Amniotic stem cell (primary cell): Measurements from ENCODE around the gene XK.

ENCODE experiments used
- DNase-seq: peaks from one replicate; lab custom pipeline; 2025; lab: John Stamatoyannopoulos, UW

The XK gene

DNA sequence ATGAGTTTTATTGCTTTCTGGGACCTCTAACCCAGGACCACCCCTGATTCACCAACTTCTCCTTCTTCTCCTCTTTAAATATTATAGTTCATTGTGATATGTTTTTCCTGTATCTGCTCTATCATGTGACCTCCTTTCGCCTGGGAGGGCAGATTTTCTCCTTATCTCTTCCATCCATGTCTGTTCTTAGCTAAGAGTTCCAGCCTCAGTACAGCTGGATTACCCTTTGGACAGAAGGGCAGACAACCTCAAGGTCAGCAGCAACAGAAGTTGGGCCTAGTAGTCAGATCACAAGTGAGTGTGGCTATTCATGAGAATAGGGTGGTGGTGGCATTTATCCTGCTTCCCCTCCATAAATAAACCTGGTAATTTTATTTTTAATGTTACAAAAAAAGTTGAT, 5.7 kb upstream of the XK start:
- DNase-seq: no peak

DNA sequence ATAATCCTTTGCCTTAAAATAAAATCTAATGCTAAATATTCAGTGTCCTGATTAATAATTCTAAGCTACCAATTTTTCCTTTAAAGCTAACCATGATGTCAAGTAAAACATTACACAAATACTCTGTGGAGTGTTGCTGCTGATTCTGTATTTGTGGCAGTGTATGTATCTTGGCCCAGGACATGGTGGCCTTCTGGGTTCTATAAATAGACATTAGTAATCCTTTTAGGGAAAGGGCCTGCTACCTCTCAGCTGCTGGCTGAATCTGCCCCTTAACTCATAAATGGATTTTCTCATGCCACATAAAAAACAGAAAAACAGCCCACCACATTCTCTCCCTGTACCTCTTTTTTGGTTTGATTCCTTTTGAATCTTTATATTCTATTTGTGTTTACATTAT, 1.2 kb upstream of the XK start:
- no peak for DNase-seq

DNA sequence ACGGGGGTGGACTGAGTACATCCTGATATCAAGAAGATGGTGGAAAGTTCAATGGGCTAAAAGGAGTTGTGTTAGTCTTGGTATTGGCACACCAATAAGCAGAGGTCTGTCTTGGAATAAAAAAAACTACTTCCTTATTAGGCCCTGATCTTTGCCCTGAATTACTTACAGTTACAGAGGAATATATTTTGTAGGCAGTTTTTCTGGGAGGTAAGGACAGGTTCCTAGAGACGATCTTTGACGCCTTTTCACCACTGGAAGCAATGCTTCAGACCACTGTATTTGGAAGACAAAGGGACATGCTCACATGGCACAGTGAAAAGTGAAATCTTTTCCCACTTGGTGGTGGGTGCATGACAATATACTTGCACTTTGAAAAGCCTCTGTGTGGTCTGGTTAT, 618 bp upstream of the XK start:
- DNase-seq: no peak

DNA sequence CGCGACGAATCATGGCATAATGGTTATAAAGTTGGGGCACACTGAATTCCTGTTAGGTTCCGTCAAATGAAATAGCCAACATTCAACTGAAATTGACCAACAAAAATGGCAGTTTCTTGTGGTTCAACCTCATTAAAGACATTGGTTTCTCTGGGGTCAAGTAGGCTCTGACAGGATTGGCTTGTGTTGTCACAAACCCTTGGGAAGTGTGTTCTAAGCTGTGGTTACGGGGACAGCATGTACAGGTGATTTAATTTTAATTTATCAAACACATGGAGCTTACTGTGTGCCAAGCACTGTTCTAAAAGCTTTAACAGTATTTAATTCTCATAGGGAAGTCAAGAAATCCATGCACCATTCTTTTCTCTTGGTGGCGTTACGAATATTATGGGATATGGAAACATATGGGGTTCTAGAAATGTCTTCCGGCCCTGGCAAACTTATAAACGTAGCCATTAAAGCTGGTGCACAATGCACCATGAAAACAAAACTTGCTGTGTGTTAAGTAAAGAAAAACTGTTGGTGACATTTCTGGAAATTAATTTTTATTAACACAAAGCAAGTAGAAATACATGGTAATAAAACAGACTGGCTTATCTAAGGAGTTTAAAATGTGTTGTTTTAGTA, 891 bp downstream of the XK start:
- no peak for DNase-seq

DNA sequence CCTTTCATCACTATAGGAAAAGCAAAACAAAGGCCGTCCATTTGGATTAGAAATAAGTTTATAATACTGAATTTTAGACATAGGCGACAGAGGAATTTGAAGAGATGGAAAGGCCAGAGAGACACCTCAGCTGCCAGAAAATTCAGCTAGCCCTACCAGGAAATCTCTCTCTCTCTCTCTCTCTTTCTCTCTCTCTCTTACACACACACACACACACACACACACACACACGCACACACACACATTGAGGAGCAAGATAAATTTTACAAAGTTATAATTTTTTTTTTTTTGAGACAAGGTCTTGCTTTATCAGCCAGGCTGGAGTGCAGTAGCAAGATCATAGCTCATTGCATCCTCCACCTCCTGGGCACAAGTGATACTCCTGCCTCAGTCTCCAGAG, 1.4 kb downstream of the XK start:
- no peak for DNase-seq

DNA sequence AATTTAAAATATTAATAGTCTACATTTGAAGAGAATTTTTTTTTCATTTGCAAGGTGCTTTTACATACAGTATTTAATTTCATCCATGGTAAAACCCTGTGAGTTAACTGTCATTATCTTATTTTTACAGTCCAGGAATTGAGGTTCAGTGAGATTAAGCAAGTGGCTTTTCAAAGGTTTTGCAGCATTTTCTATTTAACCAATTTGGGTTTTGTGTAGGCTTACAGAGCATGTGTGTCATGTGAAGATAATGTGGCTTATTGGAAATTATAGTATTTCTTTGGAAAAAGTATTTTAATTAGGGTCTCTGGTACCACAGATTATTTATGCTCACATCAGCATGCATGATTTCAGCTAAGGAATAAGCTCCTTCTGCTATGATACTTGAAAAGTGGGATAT, 4.5 kb downstream of the XK start:
- no peak for DNase-seq

DNA sequence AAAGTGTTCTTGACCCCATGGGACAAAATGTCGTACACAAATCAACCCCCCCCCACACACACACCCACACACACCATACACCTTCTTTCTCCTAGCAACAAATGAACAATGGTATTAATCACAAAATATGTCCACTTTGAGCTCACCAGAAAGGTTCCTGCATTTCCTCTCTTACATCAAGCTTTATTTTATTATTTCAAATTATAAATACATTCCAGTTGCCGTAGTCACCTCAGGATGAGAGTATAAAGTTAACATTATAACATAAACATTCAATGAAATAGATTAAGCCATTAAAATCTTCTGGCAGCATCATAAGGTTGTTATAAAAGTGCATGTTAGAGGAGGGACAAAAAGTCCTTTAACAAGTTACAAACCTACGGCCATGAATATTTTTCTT, 7.3 kb downstream of the XK start:
- DNase-seq: no peak

DNA sequence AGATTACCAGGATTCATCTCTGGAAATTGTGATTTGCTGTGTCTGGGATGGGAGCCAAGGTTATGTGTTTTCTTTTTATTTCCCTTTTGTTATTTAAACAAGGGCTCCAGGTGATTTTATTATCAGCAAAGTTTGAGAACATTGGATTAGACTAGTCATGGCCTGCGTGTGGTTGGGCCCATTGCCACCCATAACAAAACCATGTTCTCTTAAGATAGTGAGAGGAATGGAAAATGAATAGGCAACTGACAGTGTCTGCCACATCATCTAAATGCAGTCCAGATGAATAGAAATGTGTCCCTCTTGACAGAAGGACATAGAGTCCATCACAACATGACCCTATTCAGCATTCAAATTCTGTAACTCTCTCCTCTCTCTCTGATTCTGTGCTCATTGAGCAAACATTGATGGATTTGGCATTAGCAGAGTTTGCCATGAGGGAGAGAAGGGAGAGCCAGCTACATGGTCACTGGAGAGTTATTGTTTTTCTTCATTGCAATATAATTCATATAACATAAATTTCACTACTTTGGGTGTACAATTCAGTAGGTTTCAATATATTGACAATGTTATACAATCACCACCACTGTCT, 11.7 kb downstream of the XK start:
- no peak for DNase-seq

DNA sequence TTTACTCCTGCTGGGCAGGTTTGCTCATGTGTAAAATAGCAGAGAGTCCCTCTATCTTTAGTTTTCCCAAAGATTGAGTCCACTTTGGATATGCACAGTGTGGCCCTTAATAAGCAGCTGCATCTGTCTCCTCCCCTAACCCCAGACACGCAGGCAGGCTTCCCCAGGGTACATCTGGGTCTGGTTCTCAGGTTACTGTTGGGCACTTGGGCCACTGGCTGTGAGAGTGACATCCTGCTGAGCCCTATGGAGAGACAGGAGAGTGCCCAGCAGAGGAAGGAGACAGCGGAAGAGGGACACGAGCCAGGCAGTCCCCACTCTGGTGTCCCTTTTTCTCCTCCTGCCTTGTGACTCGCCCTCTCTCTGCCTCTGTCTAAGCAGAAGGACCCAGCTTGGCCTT, 16.0 kb downstream of the XK start:
- DNase-seq: no peak

DNA sequence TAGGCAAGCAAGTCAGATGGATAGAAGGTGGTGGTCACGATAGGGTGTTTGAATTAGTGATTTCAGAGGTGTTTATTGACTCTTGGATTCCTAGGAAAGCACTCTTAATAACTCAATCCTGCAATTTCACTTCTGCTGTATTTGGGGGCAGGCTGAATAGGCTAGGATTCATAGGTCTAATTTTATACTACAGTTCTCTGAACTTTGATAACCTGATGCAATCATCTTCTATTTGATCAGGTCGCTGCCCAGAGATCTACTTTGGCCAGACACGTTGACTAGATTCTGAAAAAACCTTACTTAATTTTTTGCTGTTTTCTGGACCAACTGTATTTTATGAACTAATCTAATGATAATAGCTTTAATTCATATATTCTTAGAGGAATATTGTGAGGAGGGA, 26.4 kb downstream of the XK start:
- no peak for DNase-seq

DNA sequence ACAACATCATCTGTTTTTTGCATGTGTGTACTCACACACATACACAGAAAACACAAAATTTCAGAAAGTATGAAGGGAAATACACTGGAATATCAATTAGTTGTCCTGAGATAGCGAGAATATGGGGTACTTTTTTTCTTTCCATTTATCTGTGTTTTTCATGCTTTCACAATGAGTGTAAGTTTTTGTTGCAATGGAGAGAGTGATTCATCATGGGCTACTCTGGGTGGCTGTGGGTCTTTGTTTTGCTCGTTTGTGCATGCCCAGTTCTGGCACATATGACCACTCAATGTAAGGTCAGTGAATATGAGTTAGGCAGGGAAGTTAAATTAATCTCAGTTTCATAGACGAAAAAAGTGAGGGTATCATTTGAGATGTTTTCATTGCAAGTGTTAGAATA, 26.9 kb downstream of the XK start:
- DNase-seq: no peak

DNA sequence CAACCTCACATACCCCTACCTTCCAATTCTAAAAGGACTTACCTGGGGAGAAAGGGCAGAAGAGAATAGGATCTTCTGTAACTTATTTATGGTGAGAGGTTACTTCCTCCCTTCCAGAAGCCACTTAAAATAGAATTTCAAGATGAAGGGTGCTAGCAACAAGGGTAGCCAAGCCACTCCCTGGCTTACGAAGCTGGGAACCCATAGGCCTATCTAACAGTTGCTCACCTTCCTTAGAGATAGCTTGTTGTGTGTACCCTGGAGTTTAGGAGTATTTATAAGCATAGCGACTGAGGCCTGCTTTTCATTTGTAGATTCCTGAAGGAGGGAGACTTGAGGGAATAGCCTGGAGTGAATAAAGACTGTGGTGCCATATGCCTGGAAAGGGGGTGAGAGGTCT, 28.9 kb downstream of the XK start:
- no peak for DNase-seq

DNA sequence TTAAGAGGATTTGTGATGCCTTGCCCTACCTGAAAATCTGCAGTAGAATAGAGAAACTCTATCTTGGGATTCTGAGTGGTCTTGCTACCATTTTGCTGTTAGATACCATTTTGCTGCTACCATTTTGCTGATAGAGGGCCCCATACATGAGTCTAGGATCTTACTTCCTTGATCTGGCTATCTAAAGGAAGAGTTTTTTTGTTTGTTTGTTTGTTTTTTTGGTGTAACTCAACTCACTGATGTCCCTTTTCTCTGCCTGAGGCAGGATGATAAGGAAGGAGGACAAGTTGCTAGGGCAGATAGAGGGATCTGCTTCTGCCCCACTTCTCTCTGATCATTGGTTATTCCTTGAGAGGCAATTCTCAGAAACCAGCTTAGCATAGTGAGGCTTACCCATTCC, 31.0 kb downstream of the XK start:
- no peak for DNase-seq

DNA sequence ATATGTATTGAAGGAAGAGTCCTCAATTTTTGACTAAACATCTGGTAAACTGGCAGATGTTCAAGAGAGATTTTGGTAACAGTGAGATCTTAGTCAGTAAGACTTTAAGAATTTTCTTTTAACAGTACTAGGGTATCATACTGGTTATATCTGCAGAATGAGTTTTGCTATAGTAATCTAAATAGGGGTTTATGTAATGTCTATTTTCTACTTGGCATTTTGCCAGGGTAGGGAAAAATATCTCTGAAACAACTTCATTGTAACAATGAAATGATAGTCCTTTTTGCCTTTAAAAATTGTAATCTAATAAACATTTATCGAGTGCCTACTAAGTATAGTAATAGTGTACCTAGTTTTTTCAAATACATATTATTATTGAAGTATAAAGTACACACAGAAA, 32.1 kb downstream of the XK start:
- no peak for DNase-seq

DNA sequence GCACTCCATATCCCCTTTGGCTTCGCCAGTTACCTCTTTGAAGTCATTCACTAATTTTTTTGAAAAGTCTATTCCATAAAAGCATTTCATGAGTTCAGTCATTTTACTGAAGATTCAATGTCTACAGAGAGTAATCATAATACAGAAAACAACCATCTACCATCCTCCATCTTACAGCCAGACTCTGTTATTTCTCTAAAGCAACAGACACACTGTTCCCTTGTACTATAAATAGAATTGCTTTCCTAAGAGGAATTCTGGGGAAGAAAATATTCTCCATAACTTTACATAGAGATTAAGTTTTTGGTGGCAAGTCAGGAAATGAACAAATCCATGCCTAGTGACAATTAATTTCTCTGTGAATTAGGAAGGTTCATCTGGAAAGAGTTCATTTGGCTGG, 37.0 kb downstream of the XK start:
- DNase-seq: no peak

DNA sequence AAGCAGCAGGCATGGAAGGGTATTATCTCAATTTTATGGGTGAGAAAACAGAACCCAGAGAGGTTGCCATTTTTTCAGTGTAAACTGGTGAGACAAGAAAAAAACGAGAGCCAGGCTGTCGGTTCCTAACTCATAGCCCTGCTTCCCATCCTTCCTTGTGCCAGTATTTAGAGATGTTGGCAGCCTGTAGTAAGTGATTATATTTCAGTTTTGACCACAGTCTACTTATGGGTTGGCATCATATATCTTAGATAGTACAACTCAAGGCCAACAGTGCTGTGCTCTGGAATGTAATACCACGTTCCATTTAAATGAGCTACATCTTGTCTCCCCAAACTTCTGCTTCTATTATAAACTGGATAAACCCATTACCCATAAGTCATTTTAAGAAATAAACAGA, 40.8 kb downstream of the XK start:
- no peak for DNase-seq

DNA sequence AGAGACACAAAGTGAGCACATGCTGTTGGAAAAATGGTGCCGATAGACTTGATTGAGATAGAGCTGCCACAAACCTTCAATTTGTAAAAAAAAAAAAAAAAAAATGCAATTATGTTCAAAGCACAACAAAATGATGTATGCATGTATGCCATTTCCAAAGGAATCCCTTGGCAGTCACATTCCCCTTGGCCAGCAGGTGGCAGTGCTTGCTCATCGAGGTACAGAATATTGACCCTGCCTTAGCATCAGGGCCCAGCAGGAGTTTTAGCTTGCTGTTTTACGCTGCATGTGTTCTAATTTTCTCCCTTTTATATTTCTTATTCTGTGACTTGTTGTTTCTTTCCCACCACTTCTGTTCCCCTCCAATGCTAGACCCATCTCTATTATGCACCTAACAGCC, 59.8 kb downstream of the XK start:
- DNase-seq: peak; percentile 42

DNA sequence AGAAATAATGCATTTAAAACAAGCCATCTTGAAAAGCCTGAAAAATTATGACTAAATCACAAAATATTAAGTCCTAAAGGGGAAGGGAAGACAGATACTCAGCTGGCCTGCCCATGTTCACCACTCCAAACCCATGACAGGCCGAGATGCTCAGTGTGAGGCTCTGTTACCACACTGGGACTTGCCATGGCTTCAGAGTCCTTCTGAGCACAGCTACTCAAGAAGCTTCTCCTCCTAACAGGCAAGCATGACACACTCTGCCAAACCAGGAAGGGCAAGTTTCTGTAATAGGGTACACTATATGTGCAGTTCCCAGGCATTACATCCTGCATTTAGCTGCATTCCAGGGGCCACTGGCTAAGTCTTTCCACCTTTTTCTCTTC, 60.2 kb downstream of the XK start:
- no peak for DNase-seq

DNA sequence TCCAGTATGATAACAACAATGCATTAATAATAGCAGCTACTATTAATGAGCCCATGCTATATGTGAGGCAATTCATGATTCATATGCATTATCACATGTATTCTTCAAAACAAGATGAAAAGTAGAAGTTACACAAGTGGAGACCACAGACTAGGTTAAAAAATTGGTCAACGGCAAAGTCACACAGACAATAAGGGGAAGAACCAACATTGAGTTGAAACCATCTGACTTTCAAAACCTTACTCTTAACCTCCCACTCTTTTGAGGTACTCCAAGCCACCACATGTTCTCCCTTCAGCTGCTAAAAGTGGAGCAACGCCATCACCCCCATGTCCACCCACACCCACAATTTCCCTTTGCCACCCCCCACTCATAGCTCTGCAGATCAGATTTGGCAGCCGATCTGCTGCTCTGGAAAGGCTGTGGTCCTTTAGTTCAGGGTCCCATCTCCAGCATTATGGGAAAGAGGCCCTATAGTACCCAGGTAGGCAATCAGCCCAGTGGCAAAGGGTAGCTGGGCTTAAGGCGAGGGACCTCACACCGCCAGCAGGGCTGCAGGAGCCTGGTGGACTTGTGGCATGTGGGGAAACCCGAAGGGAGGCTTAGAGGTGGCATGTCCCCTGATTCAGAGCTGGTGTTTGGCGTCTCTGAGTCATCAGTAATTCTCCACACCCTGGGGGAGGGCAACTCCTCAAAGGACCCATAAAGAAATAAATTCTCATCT, 60.8 kb downstream of the XK start:
- DNase-seq: no peak

DNA sequence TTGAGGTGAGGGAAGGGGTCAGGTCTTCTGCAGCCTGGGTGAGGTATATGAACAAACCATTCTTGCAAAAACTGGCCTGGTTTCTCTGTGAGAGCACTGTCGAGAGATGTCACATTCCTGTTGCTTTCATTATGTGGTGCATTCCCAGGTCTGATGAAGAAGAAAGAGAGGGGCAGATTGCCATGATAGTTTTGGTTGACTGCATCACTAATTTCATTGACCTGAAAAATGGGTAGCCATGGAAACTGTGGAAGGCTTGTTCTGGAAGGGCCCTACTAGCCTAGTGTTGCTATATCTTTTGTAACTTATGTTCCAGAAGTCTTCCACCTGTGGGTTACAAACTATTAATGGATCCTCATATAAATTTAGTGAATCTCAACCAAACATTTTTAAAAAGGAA, 61.4 kb downstream of the XK start:
- DNase-seq: no peak

DNA sequence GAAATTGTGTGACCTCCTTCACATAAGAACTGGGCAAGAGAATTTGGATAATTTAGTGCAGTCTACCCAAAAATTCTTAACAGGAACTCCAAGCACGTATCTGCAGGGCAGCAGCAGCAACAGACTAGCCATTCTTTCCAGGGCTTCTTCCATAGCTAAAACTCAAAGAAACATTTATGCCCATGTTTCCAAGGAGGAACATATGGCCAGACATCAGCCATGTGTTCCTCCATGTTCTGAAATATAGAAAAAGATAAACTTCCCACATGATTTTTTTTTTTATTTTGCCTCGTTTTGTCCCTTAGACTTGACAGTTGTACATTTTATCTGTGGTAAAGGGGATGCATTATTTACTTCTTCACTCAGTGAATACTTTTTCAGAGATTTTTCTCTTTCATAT, 66.7 kb downstream of the XK start:
- DNase-seq: no peak

DNA sequence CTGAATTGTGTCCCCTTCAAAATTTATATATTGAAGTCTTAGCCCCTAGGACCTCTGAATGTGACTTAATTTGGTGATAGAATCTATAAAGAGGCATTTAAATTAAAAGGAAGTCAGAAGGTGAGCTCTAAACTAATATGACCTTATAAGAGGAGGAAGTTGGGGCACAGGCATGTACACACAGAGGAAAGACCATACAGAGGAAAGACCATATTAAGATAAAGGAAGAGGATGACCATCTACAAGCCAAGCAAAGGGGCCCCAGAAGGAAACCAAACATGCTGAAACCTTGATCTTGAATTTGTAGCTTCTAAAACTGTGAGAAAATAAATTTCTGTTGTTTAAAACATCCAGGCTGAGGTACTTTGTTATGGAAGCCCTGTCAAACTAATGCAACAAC, 67.3 kb downstream of the XK start:
- DNase-seq: no peak

DNA sequence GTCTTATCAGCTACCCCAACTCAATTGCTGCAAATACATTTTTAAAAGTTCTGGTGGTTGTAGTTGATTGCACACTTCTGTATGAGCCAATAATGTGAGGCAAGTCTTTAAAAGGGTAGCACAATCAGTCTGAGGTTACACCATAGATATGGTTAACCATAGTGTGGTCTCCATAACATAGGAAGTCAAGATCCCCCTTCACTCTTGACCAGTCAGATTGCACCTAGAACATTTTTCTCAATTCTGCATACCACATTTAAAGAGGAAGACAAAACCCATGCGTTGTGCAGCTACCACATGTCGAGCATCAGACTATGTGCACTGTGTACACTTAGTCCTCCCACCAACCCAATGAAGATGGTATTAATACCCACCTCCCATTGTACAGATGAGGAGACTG, 67.8 kb downstream of the XK start:
- no peak for DNase-seq

DNA sequence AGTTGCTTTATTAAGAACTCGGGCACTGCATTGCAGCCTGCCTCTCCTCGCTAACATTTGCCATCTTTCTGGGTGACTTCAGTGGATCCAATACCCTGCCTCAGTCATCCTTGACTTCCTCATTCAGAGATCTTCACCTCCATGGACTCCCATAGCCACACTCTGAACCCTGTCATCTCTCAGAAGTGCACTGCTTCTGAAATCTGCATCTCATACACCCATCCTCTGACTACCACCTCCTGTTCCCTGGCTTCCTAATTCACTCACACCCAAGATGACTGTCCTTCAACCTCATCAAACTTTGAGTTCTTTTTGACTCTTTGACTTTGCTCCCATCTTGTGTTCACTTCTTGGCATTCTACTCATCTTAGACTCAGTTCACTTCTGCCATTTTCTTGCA, 68.9 kb downstream of the XK start:
- DNase-seq: no peak
